Measurements from ENCODE around the gene LRRC3. TPM values are rescaled to one million over a fixed set of nuclear protein-coding genes. Genes with fewer than 3 reads are reported as not detected.

LRRC3 gene, protein sequence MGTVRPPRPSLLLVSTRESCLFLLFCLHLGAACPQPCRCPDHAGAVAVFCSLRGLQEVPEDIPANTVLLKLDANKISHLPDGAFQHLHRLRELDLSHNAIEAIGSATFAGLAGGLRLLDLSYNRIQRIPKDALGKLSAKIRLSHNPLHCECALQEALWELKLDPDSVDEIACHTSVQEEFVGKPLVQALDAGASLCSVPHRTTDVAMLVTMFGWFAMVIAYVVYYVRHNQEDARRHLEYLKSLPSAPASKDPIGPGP
- 0.78 and 0.89 TPM in 2 replicates for total RNA-seq

DNA sequence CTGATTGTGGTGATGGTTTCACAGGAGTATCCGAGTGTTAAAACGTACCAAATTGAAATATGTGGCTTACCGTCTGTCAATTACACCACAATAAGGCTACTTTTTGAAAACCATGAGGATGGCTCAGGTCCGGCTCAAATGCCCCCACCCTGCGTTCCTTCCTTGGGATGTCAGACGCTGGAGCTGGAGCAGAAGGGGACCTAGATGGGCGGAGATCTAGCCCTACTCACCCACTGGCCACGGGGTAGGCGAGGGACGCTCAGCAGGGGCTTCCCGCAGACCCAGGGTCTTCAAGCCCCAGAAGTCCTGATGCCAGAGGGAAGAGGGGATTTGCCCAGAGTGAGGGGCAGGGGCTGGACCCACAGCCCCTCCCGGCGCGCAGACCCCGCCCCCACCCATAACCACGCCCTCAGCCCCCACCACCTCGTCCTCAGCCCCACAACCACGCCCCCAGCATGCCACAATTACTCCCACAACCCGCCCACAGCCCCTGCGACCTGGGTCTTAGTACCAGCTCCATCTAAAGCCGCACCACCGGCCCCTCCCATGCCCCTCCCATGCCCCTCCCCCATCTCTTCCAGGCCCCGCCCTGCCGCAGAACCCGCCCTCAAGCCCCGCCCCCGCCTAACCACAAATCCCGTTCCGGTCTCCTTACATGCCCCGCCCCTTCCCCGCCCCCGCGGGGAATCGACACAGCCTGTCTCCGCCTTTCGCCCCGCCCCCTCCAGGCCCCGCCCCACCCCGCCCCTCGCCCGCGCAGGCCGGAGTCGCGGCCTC lies at the start of gene LRRC3:
LRRC3 (plus strand) TSS at position 764 of the 777 bp plus-strand sequence. CDS start 1,135 bp downstream, outside the sequence.

Other genes with a start within 250 kb of the LRRC3 start
- gene ICOSLG, start 214.6 kb upstream of the LRRC3 start, total RNA-seq: under 0.01 and 0.46 TPM in 2 replicates
- gene DNMT3L, start 193.6 kb upstream of the LRRC3 start, total RNA-seq: not detected in 2 replicates
- under 0.01 and 0.05 TPM in 2 replicates for gene AIRE, start 169.6 kb upstream of the LRRC3 start, total RNA-seq
- 263 and 312 TPM in 2 replicates for gene PFKL, start 155.5 kb upstream of the LRRC3 start, total RNA-seq
- 6.2 and 6.9 TPM in 2 replicates for gene CFAP410, start 116.1 kb upstream of the LRRC3 start, total RNA-seq
- gene TRPM2, start 101.9 kb upstream of the LRRC3 start, total RNA-seq: under 0.01 TPM in 1 of 2 replicates, not detected in the other
- gene KRTAP10-1, start 84.7 kb downstream of the LRRC3 start, total RNA-seq: not detected in 2 replicates
- not detected in 2 replicates for gene KRTAP10-2, start 96.0 kb downstream of the LRRC3 start, total RNA-seq
- gene KRTAP10-3, start 103.3 kb downstream of the LRRC3 start, total RNA-seq: not detected in 2 replicates
- gene KRTAP10-4, start 118.2 kb downstream of the LRRC3 start, total RNA-seq: not detected in 2 replicates
- not detected in 2 replicates for gene KRTAP10-5, start 125.1 kb downstream of the LRRC3 start, total RNA-seq
- gene KRTAP10-6, start 137.0 kb downstream of the LRRC3 start, total RNA-seq: not detected in 2 replicates
- not detected in 2 replicates for gene KRTAP10-7, start 145.1 kb downstream of the LRRC3 start, total RNA-seq
- gene KRTAP10-8, start 156.6 kb downstream of the LRRC3 start, total RNA-seq: not detected in 2 replicates
- gene KRTAP10-9, start 171.6 kb downstream of the LRRC3 start, total RNA-seq: not detected in 2 replicates
- gene KRTAP10-10, start 181.8 kb downstream of the LRRC3 start, total RNA-seq: not detected in 2 replicates
- not detected in 2 replicates for gene KRTAP10-11, start 190.9 kb downstream of the LRRC3 start, total RNA-seq
- gene KRTAP12-4, start 199.1 kb downstream of the LRRC3 start, total RNA-seq: not detected in 2 replicates
- gene KRTAP12-3, start 202.4 kb downstream of the LRRC3 start, total RNA-seq: not detected in 2 replicates
- not detected in 2 replicates for gene KRTAP12-2, start 211.4 kb downstream of the LRRC3 start, total RNA-seq
- gene KRTAP12-1, start 226.7 kb downstream of the LRRC3 start, total RNA-seq: not detected in 2 replicates
- gene KRTAP10-12, start 241.7 kb downstream of the LRRC3 start, total RNA-seq: not detected in 2 replicates

Data from smooth muscle cell of the umbilical artery (primary cell).